ENCODE results near the gene ACOXL.

Gene ACOXL

GRCh38 chr2:111167076-111167862 is 434.9 kb downstream of the ACOXL start:
- H3K36me3 Mint-ChIP-seq, result peaks cover 36% of the 10 kb centered on the region
- H3K4me1 Mint-ChIP-seq, result peaks cover 49% of the 10 kb centered on the region
- H3K27ac Mint-ChIP-seq, result no peak overlapping the region
- H3K4me3 Mint-ChIP-seq, result no peak overlapping the region
- no peaks in the 10 kb centered on the region for H3K9me3 Mint-ChIP-seq
- H3K27me3 Mint-ChIP-seq, result no peaks in the 10 kb centered on the region
- peak; percentile 34 for ATAC-seq

- Mint-ChIP-seq H3K4me3 (no peak overlapping the region), H3K36me3 (peaks cover 30% of the 10 kb centered on the region), H3K9me3 (no peaks in the 10 kb centered on the region), H3K4me1 (peaks cover 44% of the 10 kb centered on the region), H3K27ac (no peak overlapping the region), H3K27me3 (no peaks in the 10 kb centered on the region)
- no peak for ATAC-seq
Observed at GRCh38 chr2:111167863-111168162, 435.4 kb downstream of the ACOXL start.
